HCT116 (cell line): ENCODE results near the gene CSNK2A1. TPM values are rescaled to one million over a fixed set of nuclear protein-coding genes. Genes with fewer than 3 reads are reported as not detected.

Experiments
- ATAC-seq: fragments of 200-7000 bp; cut with Tn5 transposase; 2 replicates; pipeline ENCODE4 v1.9.1; 2020; ENCODE audit warnings: mild to moderate bottlenecking, moderate library complexity
- BruUV-seq: library from RNA; stranded (reverse); fragments of 400-500 nt; replicated peaks from 2 replicates; lab custom pipeline; 2021; lab: Mats Ljungman, UMichigan
- CTCF ChIA-PET: fragments of 300-600 bp; sonication (Branson Sonifier 250); formaldehyde crosslinking; loops from one replicate; lab custom pipeline; 2021; ENCODE audit warnings: antibody characterized with exemption; lab: Charles Lee
- POLR2A ChIA-PET: fragments of 300-600, 350-600 bp; sonication (Branson Sonifier 250); formaldehyde crosslinking; loops from one replicate; lab custom pipeline; 2021; ENCODE audit warnings: antibody characterized with exemption; lab: Charles Lee
- RAD21 ChIA-PET, 2 experiments: fragments of 300-600 bp; sonication (Branson Sonifier 250); formaldehyde crosslinking; loops; one replicate each; lab custom pipeline; 2023; ENCODE audit warnings: low total read pairs in 2 of 2; ENCODE audit not compliant: uncharacterized antibody in 2 of 2, unreplicated experiment in 2 of 2, low non-redundant PET in 1 of 2; lab: Charles Lee
- DNase-seq: peaks from one replicate; pipeline ENCODE4 v3.0.0-alpha.2; 2010; ENCODE audit warnings: low read depth, low spot score
- H2AFZ ChIP-seq: fragments of 200-600 bp; shearing (Covaris generic), sonication (generic); 2 replicates; pipeline ENCODE4 v1.6.1; 2017; ENCODE audit warnings: low read depth, mixed run types, mixed read lengths, antibody characterized with exemption, low read length; ENCODE audit not compliant: poor library complexity, severe bottlenecking
- H3K27ac ChIP-seq: 2 replicates; pipeline ENCODE4 v1.5.1; 2012; ENCODE audit warnings: low read depth, low read length
- H3K27me3 ChIP-seq: fragments of 200-600 bp; sonication (generic); 2 replicates; pipeline ENCODE4 v1.6.1; 2016; ENCODE audit warnings: mixed run types, low read length, mixed read lengths; ENCODE audit not compliant: insufficient read depth
- H3K36me3 ChIP-seq, 2 experiments: fragments of 200-500 bp in 1 of 2; fragments of 200-600 bp in 1 of 2; sonication (Bioruptor generic) in 1 of 2; sonication (generic) in 1 of 2; 2 replicates each; pipeline versions ENCODE4 v1.5.1 to v1.6.1; 2014 to 2016; ENCODE audit warnings: low read length in 2 of 2, inconsistent platforms in 1 of 2, mixed read lengths in 1 of 2, mixed run types in 1 of 2; ENCODE audit not compliant: insufficient read depth in 2 of 2, control insufficient read depth in 1 of 2
- H3K4me1 ChIP-seq, 2 experiments: fragments of 200-600 bp in 1 of 2; sonication (generic) in 1 of 2; 2 replicates each; pipeline versions ENCODE4 v1.5.1 to v1.6.1; 2012 to 2017; ENCODE audit warnings: low read length in 2 of 2, inconsistent platforms in 1 of 2, mild to moderate bottlenecking in 1 of 2, mixed read lengths in 1 of 2, mixed run types in 1 of 2, moderate library complexity in 1 of 2; ENCODE audit not compliant: insufficient read depth in 2 of 2, control insufficient read depth in 1 of 2
- H3K4me2 ChIP-seq: fragments of 200-600 bp; sonication (generic); 2 replicates; pipeline ENCODE4 v1.6.1; 2017; ENCODE audit warnings: mixed run types, low read length, mixed read lengths
- H3K4me3 ChIP-seq, 2 experiments: fragments of 200-600 bp in 1 of 2; sonication (generic) in 1 of 2; replicated peaks in 1 of 2; 2 replicates each; pipeline ENCODE4 v1.5.1; 2011 to 2016; ENCODE audit warnings: low read length in 2 of 2, control low read depth in 1 of 2, low read depth in 1 of 2, mild to moderate bottlenecking in 1 of 2, mixed read lengths in 1 of 2, mixed run types in 1 of 2
- H3K79me2 ChIP-seq: fragments of 200-600 bp; sonication (generic); 2 replicates; pipeline ENCODE4 v1.6.1; 2017; ENCODE audit warnings: mild to moderate bottlenecking, mixed run types, low read length, moderate library complexity, mixed read lengths; ENCODE audit not compliant: insufficient read depth
- H3K9ac ChIP-seq: fragments of 200-600 bp; sonication (generic); 2 replicates; pipeline ENCODE4 v1.6.1; 2016; ENCODE audit warnings: low read length, mixed read lengths
- H3K9me2 ChIP-seq: fragments of 200-600 bp; sonication (generic), shearing (Covaris generic); 2 replicates; pipeline ENCODE4 v1.6.1; 2017; ENCODE audit warnings: mixed run types, mild to moderate bottlenecking, moderate library complexity; ENCODE audit not compliant: insufficient read depth
- H3K9me3 ChIP-seq, 2 experiments: fragments of 200-500 bp in 1 of 2; fragments of 200-600 bp in 1 of 2; sonication (Bioruptor generic) in 1 of 2; sonication (generic) in 1 of 2; 2 replicates each; pipeline ENCODE4 v1.6.1; 2014 to 2017; ENCODE audit warnings: low read length in 2 of 2, mixed read lengths in 2 of 2, inconsistent platforms in 1 of 2, low read depth in 1 of 2, mild to moderate bottlenecking in 1 of 2, mixed run types in 1 of 2, moderate library complexity in 1 of 2; ENCODE audit not compliant: control insufficient read depth in 1 of 2, insufficient read depth in 1 of 2
- H4K20me1 ChIP-seq: fragments of 200-600 bp; sonication (generic), shearing (Covaris generic); 2 replicates; pipeline ENCODE4 v1.6.1; 2017; ENCODE audit warnings: mixed run types, mild to moderate bottlenecking, moderate library complexity; ENCODE audit not compliant: insufficient read depth
- ATF3 ChIP-seq: IDR thresholded peaks from 2 replicates; pipeline ENCODE4 v1.6.1; 2012
- CEBPB ChIP-seq: IDR thresholded peaks from 2 replicates; pipeline ENCODE4 v1.6.1; 2012; ENCODE audit warnings: low read depth
- CTCF ChIP-seq, 3 experiments: fragments of 200-600 bp in 1 of 3; sonication (generic) in 1 of 3; IDR thresholded peaks in 2 of 3; conservative IDR thresholded peaks in 1 of 3; 2 replicates each; pipeline ENCODE4 v1.5.1; 2012 to 2017; ENCODE audit warnings: low read depth in 2 of 3, low read length in 2 of 3, antibody characterized with exemption in 1 of 3, borderline replicate concordance in 1 of 3, control low read depth in 1 of 3, mild to moderate bottlenecking in 1 of 3, mixed read lengths in 1 of 3, mixed run types in 1 of 3, moderate library complexity in 1 of 3; ENCODE audit not compliant: insufficient read depth in 1 of 3
- EGR1 ChIP-seq: IDR thresholded peaks from 2 replicates; pipeline ENCODE4 v1.6.1; 2012; ENCODE audit warnings: low read depth
- FOSL1 ChIP-seq: IDR thresholded peaks from 2 replicates; pipeline ENCODE4 v1.6.1; 2012; ENCODE audit warnings: low read depth
- POLR2A ChIP-seq: IDR thresholded peaks from 2 replicates; pipeline ENCODE4 v1.7.0; 2011; ENCODE audit warnings: borderline replicate concordance; ENCODE audit not compliant: insufficient read depth, insufficient read length; ENCODE audit errors: extremely low read depth
- RAD21 ChIP-seq: IDR thresholded peaks from 2 replicates; pipeline ENCODE4 v1.6.1; 2012; ENCODE audit warnings: low read depth, mild to moderate bottlenecking
- SIN3A ChIP-seq: IDR thresholded peaks from 2 replicates; pipeline ENCODE4 v1.6.1; 2012; ENCODE audit warnings: low read depth
- SP1 ChIP-seq: IDR thresholded peaks from 2 replicates; pipeline ENCODE4 v1.6.1; 2012; ENCODE audit warnings: low read depth
- SRF ChIP-seq: IDR thresholded peaks from 2 replicates; pipeline ENCODE4 v1.6.1; 2012; ENCODE audit warnings: low read depth
- YY1 ChIP-seq: IDR thresholded peaks from 2 replicates; pipeline ENCODE4 v1.6.1; 2011; ENCODE audit warnings: low read length, low read depth, moderate library complexity, mild to moderate bottlenecking; ENCODE audit not compliant: insufficient replicate concordance; ENCODE audit errors: extremely low read depth
- ZBTB33 ChIP-seq: IDR thresholded peaks from 2 replicates; pipeline ENCODE4 v1.6.1; 2011; ENCODE audit warnings: mild to moderate bottlenecking, low read length, moderate library complexity; ENCODE audit not compliant: insufficient replicate concordance; ENCODE audit errors: extremely low read depth
- ZFX ChIP-seq: fragments of 450-650 bp; IDR thresholded peaks from 2 replicates; pipeline ENCODE4 v1.6.1; 2017
- ZNF274 ChIP-seq: fragments of 200-500 bp; sonication (Bioruptor generic); IDR thresholded peaks from 2 replicates; pipeline ENCODE4 v1.6.1; 2014; ENCODE audit warnings: mild to moderate bottlenecking, low read depth, low read length, inconsistent platforms
- intact Hi-C: fragments of 100-400 bp; cut with micrococcal nuclease; formaldehyde crosslinking; loops from 2 replicates; pipeline ENCODE4 v1.10.0; 2022
- total RNA-seq: library from RNA; stranded (reverse); gene quantifications from one replicate; pipeline ENCODE4 v1.2.1, GENCODE V29; 2021; ENCODE audit not compliant: unreplicated experiment
- TF ChIP-seq, protein P1 (sequence below): IDR thresholded peaks from 2 replicates; pipeline ENCODE4 v1.6.1; 2012
- TF ChIP-seq, protein P2 (sequence below): IDR thresholded peaks from 2 replicates; pipeline ENCODE4 v1.6.1; 2012; ENCODE audit warnings: low read depth

Gene CSNK2A1
- total RNA-seq, 1 experiment from 2014 or later = 284 TPM

DNA sequence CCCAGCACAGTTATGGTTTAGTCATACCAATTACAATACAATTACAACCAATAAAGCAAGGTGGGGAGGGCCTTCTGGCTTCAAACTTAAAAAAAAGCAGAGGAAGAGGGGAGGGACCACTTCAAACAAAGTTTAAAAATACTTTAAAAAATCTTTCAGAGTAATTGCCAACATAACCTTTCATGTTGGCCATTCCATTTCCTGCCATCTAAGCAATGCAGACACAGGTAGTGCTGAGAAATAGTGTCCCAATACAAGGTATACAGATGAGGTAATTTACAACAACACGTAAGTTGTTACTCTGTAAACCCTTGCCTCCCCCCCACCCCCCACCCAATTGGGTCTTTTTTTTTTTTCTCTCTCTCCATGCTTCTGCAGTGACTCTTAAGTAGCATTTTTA lies 62.4 kb downstream of the CSNK2A1 start:
- no peaks in the 10 kb centered on the region for H3K9me3 ChIP-seq
- no peak overlapping the region for H3K27ac ChIP-seq
- H3K4me2 ChIP-seq = no peak overlapping the region
- H3K79me2 ChIP-seq = no peaks in the 10 kb centered on the region; the same call in 1 of the 2 replicates
- no TSS peak for BruUV-seq
- no peak for TF ChIP-seq SRF
- no peak for TF ChIP-seq POLR2A
- no peak for TF ChIP-seq ZBTB33
- TF ChIP-seq ZNF274 = no peak
- no peak for TF ChIP-seq YY1
- no peak for TF ChIP-seq ATF3
- TF ChIP-seq SP1 = no peak
- no peak for TF ChIP-seq EGR1
- no peak for TF ChIP-seq ZFX
- no peak for TF ChIP-seq CEBPB
- no peak for TF ChIP-seq SIN3A
- TF ChIP-seq, protein P1, sequence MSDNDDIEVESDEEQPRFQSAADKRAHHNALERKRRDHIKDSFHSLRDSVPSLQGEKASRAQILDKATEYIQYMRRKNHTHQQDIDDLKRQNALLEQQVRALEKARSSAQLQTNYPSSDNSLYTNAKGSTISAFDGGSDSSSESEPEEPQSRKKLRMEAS = no peak
- TF ChIP-seq FOSL1 = no peak
- no peak for TF ChIP-seq CTCF (IDR thresholded peaks at IDR 0.05 in 2 of 3, conservative IDR thresholded peaks at IDR 0.05 in 1 of 3; ENCODE audit: borderline replicate concordance in 1 of 3, insufficient read depth in 1 of 3, low read depth in 2 of 3, low read length in 2 of 3)
- TF ChIP-seq, protein P2, sequence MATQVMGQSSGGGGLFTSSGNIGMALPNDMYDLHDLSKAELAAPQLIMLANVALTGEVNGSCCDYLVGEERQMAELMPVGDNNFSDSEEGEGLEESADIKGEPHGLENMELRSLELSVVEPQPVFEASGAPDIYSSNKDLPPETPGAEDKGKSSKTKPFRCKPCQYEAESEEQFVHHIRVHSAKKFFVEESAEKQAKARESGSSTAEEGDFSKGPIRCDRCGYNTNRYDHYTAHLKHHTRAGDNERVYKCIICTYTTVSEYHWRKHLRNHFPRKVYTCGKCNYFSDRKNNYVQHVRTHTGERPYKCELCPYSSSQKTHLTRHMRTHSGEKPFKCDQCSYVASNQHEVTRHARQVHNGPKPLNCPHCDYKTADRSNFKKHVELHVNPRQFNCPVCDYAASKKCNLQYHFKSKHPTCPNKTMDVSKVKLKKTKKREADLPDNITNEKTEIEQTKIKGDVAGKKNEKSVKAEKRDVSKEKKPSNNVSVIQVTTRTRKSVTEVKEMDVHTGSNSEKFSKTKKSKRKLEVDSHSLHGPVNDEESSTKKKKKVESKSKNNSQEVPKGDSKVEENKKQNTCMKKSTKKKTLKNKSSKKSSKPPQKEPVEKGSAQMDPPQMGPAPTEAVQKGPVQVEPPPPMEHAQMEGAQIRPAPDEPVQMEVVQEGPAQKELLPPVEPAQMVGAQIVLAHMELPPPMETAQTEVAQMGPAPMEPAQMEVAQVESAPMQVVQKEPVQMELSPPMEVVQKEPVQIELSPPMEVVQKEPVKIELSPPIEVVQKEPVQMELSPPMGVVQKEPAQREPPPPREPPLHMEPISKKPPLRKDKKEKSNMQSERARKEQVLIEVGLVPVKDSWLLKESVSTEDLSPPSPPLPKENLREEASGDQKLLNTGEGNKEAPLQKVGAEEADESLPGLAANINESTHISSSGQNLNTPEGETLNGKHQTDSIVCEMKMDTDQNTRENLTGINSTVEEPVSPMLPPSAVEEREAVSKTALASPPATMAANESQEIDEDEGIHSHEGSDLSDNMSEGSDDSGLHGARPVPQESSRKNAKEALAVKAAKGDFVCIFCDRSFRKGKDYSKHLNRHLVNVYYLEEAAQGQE = no peak
- TF ChIP-seq RAD21 = no peak
- ChIA-PET POLR2A (no interaction called here), CTCF (no interaction called here), RAD21 (no interaction called here)
- no peaks in the 10 kb centered on the region for H3K4me1 ChIP-seq
- H3K27me3 ChIP-seq = no peaks in the 10 kb centered on the region
- H4K20me1 ChIP-seq = no peaks in the 10 kb centered on the region
- no peak overlapping the region for H3K4me3 ChIP-seq
- intact Hi-C loops = no loop called here
- ATAC-seq (no peak), DNase-seq (no peak)
- no peak overlapping the region for H3K9ac ChIP-seq
- peaks cover 53% of the 10 kb centered on the region in 2 experiments for H3K36me3 ChIP-seq
- no peaks in the 10 kb centered on the region for H3K9me2 ChIP-seq
- H2AFZ ChIP-seq = no peak overlapping the region
